ENCODE data around the gene BSND.

BSND gene

DNA sequence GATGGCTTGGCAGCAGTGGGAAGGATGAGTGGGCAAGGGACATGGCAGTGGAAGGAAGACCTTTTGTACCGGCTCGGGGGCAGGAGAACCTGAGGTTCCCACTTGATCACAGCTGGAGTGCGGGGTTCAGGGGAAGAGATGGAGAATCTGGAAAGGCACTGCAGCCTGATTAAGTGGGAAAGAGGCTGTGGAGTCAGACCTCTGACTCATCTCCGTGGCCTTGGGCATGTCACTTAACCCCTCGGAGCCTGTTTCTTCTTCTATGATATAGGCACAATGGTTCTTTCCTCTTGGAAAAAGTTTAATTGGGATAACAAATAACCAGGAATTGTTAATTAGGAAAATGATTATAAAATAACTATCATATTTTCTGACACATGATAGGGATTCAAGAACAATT lies 31.4 kb upstream of the BSND start:
- no peak for DNase-seq
- Histone ChIP-seq H3F3A (ENCODE audit: insufficient read depth, low read length) (no peaks in the 10 kb centered on the region), H3K4me1 (ENCODE audit: low read length) (peaks cover 12% of the 10 kb centered on the region), H4K20me1 (ENCODE audit: insufficient read depth, low read length) (no peaks in the 10 kb centered on the region), H3K9me2 (replicated peaks; ENCODE audit: insufficient read depth, low read length) (no peaks in the 10 kb centered on the region), H3K9ac (ENCODE audit: low read length) (no peak overlapping the region), H3K79me2 (ENCODE audit: low read length) (no peaks in the 10 kb centered on the region), H3K4me2 (ENCODE audit: low read depth, low read length) (no peak overlapping the region), H3K9me3 (replicated peaks; ENCODE audit: insufficient read depth, low read length) (no peaks in the 10 kb centered on the region), H3K36me3 (replicated peaks; ENCODE audit: insufficient read depth, low read length) (no peaks in the 10 kb centered on the region), H3K4me3 (ENCODE audit: low read length) (no peak overlapping the region), H2AFZ (ENCODE audit: low read length) (no peak overlapping the region), H3K27ac (ENCODE audit: low read length) (no peak overlapping the region), H3K27me3 (replicated peaks; ENCODE audit: insufficient read depth, low read length) (no peaks in the 10 kb centered on the region)
- TF ChIP-seq, protein P1, sequence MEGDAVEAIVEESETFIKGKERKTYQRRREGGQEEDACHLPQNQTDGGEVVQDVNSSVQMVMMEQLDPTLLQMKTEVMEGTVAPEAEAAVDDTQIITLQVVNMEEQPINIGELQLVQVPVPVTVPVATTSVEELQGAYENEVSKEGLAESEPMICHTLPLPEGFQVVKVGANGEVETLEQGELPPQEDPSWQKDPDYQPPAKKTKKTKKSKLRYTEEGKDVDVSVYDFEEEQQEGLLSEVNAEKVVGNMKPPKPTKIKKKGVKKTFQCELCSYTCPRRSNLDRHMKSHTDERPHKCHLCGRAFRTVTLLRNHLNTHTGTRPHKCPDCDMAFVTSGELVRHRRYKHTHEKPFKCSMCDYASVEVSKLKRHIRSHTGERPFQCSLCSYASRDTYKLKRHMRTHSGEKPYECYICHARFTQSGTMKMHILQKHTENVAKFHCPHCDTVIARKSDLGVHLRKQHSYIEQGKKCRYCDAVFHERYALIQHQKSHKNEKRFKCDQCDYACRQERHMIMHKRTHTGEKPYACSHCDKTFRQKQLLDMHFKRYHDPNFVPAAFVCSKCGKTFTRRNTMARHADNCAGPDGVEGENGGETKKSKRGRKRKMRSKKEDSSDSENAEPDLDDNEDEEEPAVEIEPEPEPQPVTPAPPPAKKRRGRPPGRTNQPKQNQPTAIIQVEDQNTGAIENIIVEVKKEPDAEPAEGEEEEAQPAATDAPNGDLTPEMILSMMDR (IDR thresholded peaks at IDR 0.05; ENCODE audit: low read length) = no peak
- TF ChIP-seq EZH2 (optimal IDR thresholded peaks at IDR 0.05; ENCODE audit: low read depth, low read length) = no peak
- no peak for TF ChIP-seq EZH2phosphoT487 (IDR thresholded peaks at IDR 0.05; ENCODE audit: low read length)

- Histone ChIP-seq H3K4me1 (ENCODE audit: low read length) (peaks cover 12% of the 10 kb centered on the region), H3K36me3 (replicated peaks; ENCODE audit: insufficient read depth, low read length) (no peaks in the 10 kb centered on the region), H3K4me2 (ENCODE audit: low read depth, low read length) (no peak overlapping the region), H3F3A (ENCODE audit: insufficient read depth, low read length) (no peaks in the 10 kb centered on the region), H3K27me3 (replicated peaks; ENCODE audit: insufficient read depth, low read length) (no peaks in the 10 kb centered on the region), H3K9me2 (replicated peaks; ENCODE audit: insufficient read depth, low read length) (no peaks in the 10 kb centered on the region), H4K20me1 (ENCODE audit: insufficient read depth, low read length) (no peaks in the 10 kb centered on the region), H3K79me2 (ENCODE audit: low read length) (no peaks in the 10 kb centered on the region), H3K4me3 (ENCODE audit: low read length) (no peak overlapping the region), H2AFZ (ENCODE audit: low read length) (no peak overlapping the region), H3K27ac (ENCODE audit: low read length) (no peak overlapping the region), H3K9me3 (replicated peaks; ENCODE audit: insufficient read depth, low read length) (no peaks in the 10 kb centered on the region), H3K9ac (ENCODE audit: low read length) (no peak overlapping the region)
- no peak for DNase-seq
- TF ChIP-seq EZH2phosphoT487 (IDR thresholded peaks at IDR 0.05; ENCODE audit: low read length) (no peak), EZH2 (optimal IDR thresholded peaks at IDR 0.05; ENCODE audit: low read depth, low read length) (no peak)
- TF ChIP-seq, protein P1 (IDR thresholded peaks at IDR 0.05; ENCODE audit: low read length) = no peak
Observed at GRCh38 chr1:54968551-54968950, 30.2 kb upstream of the BSND start.

- H3K79me2 ChIP-seq (ENCODE audit: low read length) = no peaks in the 10 kb centered on the region
- TF ChIP-seq EZH2phosphoT487 (IDR thresholded peaks at IDR 0.05; ENCODE audit: low read length) (no peak), EZH2 (optimal IDR thresholded peaks at IDR 0.05; ENCODE audit: low read depth, low read length) (no peak)
- TF ChIP-seq, protein P1 (IDR thresholded peaks at IDR 0.05; ENCODE audit: low read length) = no peak
- no peak overlapping the region for H3K27ac ChIP-seq (ENCODE audit: low read length)
Observed at GRCh38 chr1:54969879-54970278, 28.9 kb upstream of the BSND start.

More at GRCh38 chr1:54969879-54970278, 28.9 kb upstream of the BSND start:
- no peak for DNase-seq
- H3K9me3 ChIP-seq (replicated peaks; ENCODE audit: insufficient read depth, low read length) = no peaks in the 10 kb centered on the region
- H3K4me2 ChIP-seq (ENCODE audit: low read depth, low read length) = no peak overlapping the region
- no peaks in the 10 kb centered on the region for H3F3A ChIP-seq (ENCODE audit: insufficient read depth, low read length)
- H4K20me1 ChIP-seq (ENCODE audit: insufficient read depth, low read length) = no peaks in the 10 kb centered on the region
- H3K4me3 ChIP-seq (ENCODE audit: low read length) = no peak overlapping the region
- no peaks in the 10 kb centered on the region for H3K36me3 ChIP-seq (replicated peaks; ENCODE audit: insufficient read depth, low read length)
- H3K27me3 ChIP-seq (replicated peaks; ENCODE audit: insufficient read depth, low read length) = no peaks in the 10 kb centered on the region
- H3K9me2 ChIP-seq (replicated peaks; ENCODE audit: insufficient read depth, low read length) = no peaks in the 10 kb centered on the region
- no peak overlapping the region for H2AFZ ChIP-seq (ENCODE audit: low read length)
- H3K4me1 ChIP-seq (ENCODE audit: low read length) = peaks cover 12% of the 10 kb centered on the region
- no peak overlapping the region for H3K9ac ChIP-seq (ENCODE audit: low read length)
